IPS-18a (cell line): Measurements from ENCODE around the gene B4GALT2.
A peak's percentile ranks its signal among the peaks of the same experiment; 100 is the strongest.

Source experiments
- H3K27ac ChIP-seq: one replicate; pipeline ENCODE4 v1.5.1; 2013; ENCODE audit warnings: low read length
- H3K27me3 ChIP-seq: one replicate; pipeline ENCODE4 v1.6.1; 2013; ENCODE audit warnings: mild to moderate bottlenecking, low read length; ENCODE audit not compliant: control insufficient read depth, insufficient read depth
- H3K36me3 ChIP-seq: one replicate; pipeline ENCODE4 v1.6.1; 2013; ENCODE audit warnings: low read depth, low read length; ENCODE audit not compliant: control insufficient read depth
- H3K4me1 ChIP-seq: one replicate; pipeline ENCODE4 v1.6.1; 2013; ENCODE audit warnings: low read depth, low read length; ENCODE audit not compliant: control insufficient read depth
- H3K4me3 ChIP-seq: one replicate; pipeline ENCODE4 v1.5.1; 2013; ENCODE audit warnings: low read length
- H3K9ac ChIP-seq: one replicate; pipeline ENCODE4 v1.6.1; 2013; ENCODE audit warnings: mild to moderate bottlenecking, low read length, moderate library complexity
- H3K9me3 ChIP-seq: one replicate; pipeline ENCODE4 v1.6.1; 2013; ENCODE audit warnings: low read depth, low read length; ENCODE audit not compliant: control insufficient read depth

Gene B4GALT2

GRCh38 chr1:43936431-43937151 is 42.4 kb upstream of the B4GALT2 start:
- no peak overlapping the region for H3K9ac ChIP-seq
- H3K27ac ChIP-seq, result no peak overlapping the region
- H3K36me3 ChIP-seq, result no peaks in the 10 kb centered on the region
- peaks cover 14% of the 10 kb centered on the region for H3K27me3 ChIP-seq
- peaks cover 23% of the 10 kb centered on the region for H3K4me1 ChIP-seq
- no peaks in the 10 kb centered on the region for H3K9me3 ChIP-seq
- H3K4me3 ChIP-seq, result peak overlapping the region; percentile 49

- peaks cover 9% of the 10 kb centered on the region for H3K27me3 ChIP-seq
- H3K9me3 ChIP-seq, result no peaks in the 10 kb centered on the region
- H3K4me3 ChIP-seq, result no peak overlapping the region
- H3K4me1 ChIP-seq, result peaks cover 23% of the 10 kb centered on the region
- no peak overlapping the region for H3K27ac ChIP-seq
- no peak overlapping the region for H3K9ac ChIP-seq
- H3K36me3 ChIP-seq, result no peaks in the 10 kb centered on the region
Observed at GRCh38 chr1:43937179-43937865, 41.7 kb upstream of the B4GALT2 start.

DNA sequence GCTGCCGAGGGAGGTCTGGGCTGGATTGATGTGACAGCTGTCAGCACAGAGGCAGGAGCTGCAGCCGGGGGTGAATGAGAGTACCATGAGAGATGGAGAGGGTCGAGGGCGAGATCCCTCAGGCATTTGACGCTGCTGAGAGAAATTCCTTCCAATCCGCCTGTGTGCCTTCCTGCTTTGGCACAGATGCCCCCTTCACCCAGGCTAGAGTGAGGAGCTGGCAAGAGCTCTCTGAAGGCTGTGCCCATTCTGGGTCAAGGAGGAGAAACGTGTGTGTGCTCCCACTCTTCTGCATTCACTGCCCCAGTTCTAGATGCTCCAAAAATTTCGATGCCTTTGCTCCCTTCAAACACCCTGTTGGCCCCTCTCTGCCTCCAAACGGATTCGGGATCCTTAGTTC is 40.6 kb upstream of the B4GALT2 start:
- H3K4me1 ChIP-seq, result peaks cover 20% of the 10 kb centered on the region
- no peaks in the 10 kb centered on the region for H3K27me3 ChIP-seq
- H3K9ac ChIP-seq, result no peak overlapping the region
- no peak overlapping the region for H3K27ac ChIP-seq
- H3K9me3 ChIP-seq, result no peaks in the 10 kb centered on the region
- no peaks in the 10 kb centered on the region for H3K36me3 ChIP-seq
- H3K4me3 ChIP-seq, result no peak overlapping the region

GRCh38 chr1:43938892-43939587 is 40.0 kb upstream of the B4GALT2 start:
- no peaks in the 10 kb centered on the region for H3K9me3 ChIP-seq
- no peaks in the 10 kb centered on the region for H3K27me3 ChIP-seq
- no peaks in the 10 kb centered on the region for H3K36me3 ChIP-seq
- no peak overlapping the region for H3K27ac ChIP-seq
- H3K9ac ChIP-seq, result no peak overlapping the region
- peaks cover 23% of the 10 kb centered on the region for H3K4me1 ChIP-seq
- H3K4me3 ChIP-seq, result no peak overlapping the region

DNA sequence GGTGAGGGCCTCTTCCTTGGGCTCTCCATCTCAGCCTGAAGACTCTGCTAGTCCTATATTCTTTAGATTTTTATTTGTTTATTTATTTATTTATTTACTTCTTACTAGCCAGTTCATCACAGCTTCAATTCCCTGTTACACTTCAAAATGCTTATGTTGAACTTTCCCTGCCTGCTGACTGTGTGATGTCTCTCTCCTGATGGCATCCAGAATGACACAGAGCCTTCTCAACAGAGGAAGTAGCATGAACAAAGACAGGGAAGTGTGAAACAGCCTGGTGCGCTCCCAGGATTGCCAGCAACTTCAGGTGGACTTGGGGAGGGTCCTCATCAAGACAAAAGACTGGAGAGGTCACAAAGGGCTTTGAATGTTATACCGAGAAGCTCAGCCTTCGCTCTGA is 36.6 kb upstream of the B4GALT2 start:
- Histone ChIP-seq H3K4me3 (no peak overlapping the region), H3K9ac (no peak overlapping the region), H3K4me1 (peaks cover 9% of the 10 kb centered on the region), H3K36me3 (no peaks in the 10 kb centered on the region), H3K9me3 (no peaks in the 10 kb centered on the region), H3K27ac (no peak overlapping the region), H3K27me3 (no peaks in the 10 kb centered on the region)

DNA sequence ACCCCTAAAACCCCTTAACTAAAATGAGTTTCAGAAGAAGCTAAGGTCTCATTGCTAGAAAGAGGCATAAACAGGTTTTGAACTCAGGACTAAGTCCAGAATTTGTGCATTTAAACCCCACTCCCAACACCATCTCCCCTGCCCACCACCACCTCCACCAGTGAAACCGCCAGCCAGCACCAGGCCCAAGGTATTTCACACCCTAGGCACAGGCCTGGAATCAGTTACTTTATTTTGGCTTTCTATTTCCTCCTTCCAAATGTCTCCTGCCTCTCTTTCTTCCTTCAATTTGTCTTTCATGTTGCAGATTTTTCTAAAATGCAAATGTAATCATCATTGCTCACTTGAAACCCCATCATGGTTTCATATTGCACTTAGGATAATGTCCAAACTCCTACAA is 34.1 kb upstream of the B4GALT2 start:
- Histone ChIP-seq H3K9ac (no peak overlapping the region), H3K36me3 (no peaks in the 10 kb centered on the region), H3K27me3 (no peaks in the 10 kb centered on the region), H3K27ac (no peak overlapping the region), H3K9me3 (no peaks in the 10 kb centered on the region), H3K4me1 (peaks cover 9% of the 10 kb centered on the region), H3K4me3 (no peak overlapping the region)

- H3K9ac ChIP-seq, result no peak overlapping the region
- H3K27ac ChIP-seq, result no peak overlapping the region
- no peaks in the 10 kb centered on the region for H3K27me3 ChIP-seq
- peak overlapping the region; percentile 76 for H3K4me3 ChIP-seq
- peaks cover 9% of the 10 kb centered on the region for H3K4me1 ChIP-seq
- H3K36me3 ChIP-seq, result no peaks in the 10 kb centered on the region
- no peaks in the 10 kb centered on the region for H3K9me3 ChIP-seq
Observed at GRCh38 chr1:43945674-43946235, 33.3 kb upstream of the B4GALT2 start.

DNA sequence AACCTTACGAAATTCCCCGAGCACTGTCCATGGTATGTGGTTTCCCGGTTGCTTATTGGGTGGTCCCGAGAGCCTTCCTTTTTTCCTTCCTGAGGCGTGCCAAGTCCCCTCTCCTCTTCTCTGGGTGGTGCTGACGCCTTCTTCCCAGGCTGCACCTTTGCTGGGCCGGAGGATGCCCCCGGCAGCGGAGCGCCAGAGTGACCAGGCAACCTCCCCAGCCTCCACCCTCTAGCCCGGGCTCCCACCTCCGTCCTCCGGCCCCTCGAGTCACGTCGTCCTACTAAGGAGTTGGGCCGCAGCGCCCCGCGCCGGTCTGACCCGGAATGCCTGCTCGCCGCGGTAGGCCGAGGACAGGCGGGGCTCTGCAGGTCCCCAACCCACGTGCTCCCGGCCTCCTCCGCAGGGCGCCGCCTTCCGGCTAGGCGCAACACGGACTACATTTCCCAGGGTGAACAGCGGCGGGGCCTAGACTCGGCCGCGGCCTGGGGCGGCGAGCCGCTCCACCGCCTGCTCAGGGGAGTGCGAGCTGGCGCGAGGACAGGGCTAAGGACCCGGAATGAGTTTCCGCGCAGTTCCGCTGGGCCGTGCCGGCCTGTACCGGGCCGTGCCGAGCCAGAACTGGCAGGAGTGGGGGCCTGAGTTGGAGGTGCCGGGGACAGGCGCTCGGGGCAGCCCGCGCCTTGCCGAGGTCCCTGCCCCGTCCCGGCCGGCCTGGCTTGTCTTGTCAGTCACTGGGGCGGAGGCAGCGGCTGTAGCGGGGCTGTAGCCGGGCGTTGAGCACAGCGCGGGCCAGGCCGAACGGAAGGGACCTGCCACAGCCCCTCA is 32.6 kb upstream of the B4GALT2 start, which contains the start of gene IPO13:
IPO13 (plus strand) TSS at position 715 of the 825 bp plus-strand sequence. CDS start 651 bp downstream, outside the sequence.
- H3K4me1 ChIP-seq, result peaks cover 9% of the 10 kb centered on the region
- H3K4me3 ChIP-seq, result peak within 1 kb of the TSS; percentile 76
- no peaks in the 10 kb centered on the region for H3K27me3 ChIP-seq
- no peaks in the 10 kb centered on the region for H3K36me3 ChIP-seq
- peak within 1 kb of the TSS; percentile 80 for H3K9ac ChIP-seq
- H3K9me3 ChIP-seq, result no peaks in the 10 kb centered on the region
- peak within 1 kb of the TSS; percentile 94 for H3K27ac ChIP-seq

DNA sequence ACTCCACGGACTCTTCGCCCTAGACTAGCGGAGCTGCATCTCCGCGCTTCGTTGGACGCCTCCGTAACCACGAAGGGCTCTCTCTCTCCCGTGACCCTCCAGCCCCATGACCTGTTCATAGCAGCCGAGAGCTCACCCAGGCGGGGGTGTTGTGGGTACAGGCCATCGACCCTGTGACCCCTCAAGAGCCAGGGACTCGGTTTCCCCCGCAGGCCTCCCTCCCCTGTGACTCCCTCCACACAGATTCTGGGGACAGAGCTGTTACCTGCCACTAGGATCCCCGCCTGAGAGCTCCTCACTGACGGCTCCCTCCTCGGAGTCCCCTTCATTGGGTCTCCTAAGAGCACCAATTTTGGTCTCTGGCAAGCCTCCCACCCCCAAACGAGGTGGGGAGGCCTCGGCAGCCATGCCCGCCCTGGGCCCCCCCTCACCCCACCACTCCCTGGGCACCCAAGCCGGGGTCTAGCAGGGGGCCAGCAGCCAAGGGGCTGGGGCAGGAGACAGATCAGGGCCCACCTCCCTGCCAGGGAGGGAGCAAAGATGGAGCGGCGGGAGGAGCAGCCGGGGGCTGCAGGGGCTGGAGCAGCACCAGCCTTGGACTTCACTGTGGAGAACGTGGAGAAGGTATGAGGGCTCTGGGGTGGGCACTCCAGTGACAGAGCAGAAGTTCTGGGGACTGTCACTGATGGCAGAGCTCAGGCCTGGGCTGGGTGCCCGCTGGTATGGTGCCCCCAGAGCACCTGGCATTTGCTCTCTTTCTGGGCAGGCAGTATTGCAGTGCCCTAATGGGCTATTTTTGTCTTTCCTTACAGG is 31.7 kb upstream of the B4GALT2 start:
- Histone ChIP-seq H3K4me3 (peak overlapping the region; percentile 76), H3K9me3 (no peaks in the 10 kb centered on the region), H3K27ac (no peak overlapping the region), H3K27me3 (no peaks in the 10 kb centered on the region), H3K36me3 (no peaks in the 10 kb centered on the region), H3K9ac (peak overlapping the region; percentile 80), H3K4me1 (peaks cover 9% of the 10 kb centered on the region)

GRCh38 chr1:43947874-43948437 is 31.1 kb upstream of the B4GALT2 start:
- Histone ChIP-seq H3K9me3 (no peaks in the 10 kb centered on the region), H3K36me3 (no peaks in the 10 kb centered on the region), H3K4me3 (peak overlapping the region; percentile 76), H3K27me3 (no peaks in the 10 kb centered on the region), H3K9ac (no peak overlapping the region), H3K4me1 (peaks cover 9% of the 10 kb centered on the region), H3K27ac (no peak overlapping the region)
